ENCODE results near the gene ZNF367. TPM values are rescaled to one million over a fixed set of nuclear protein-coding genes. Genes with fewer than 3 reads are reported as not detected.

The ZNF367 gene
- total RNA-seq, 1 experiment from 2014 or later: 10.1 TPM

GRCh38 chr9:96423322-96423984 is 5.3 kb upstream of the ZNF367 start:
- no peak for TF ChIP-seq CTCF (conservative IDR thresholded peaks at IDR 0.05)
- H2AK5ac ChIP-seq (ENCODE audit: insufficient read length, low read length): no peak overlapping the region
- no peak overlapping the region for H3K18ac ChIP-seq (ENCODE audit: insufficient read length, low read depth, low read length)
- H4K20me1 ChIP-seq (ENCODE audit: control insufficient read depth, insufficient read depth, insufficient read length): no peaks in the 10 kb centered on the region
- no peaks in the 10 kb centered on the region for H3K27me3 ChIP-seq (ENCODE audit: insufficient read depth, low read length)
- H3K27ac ChIP-seq (ENCODE audit: insufficient read length, low read depth, low read length): no peak overlapping the region
- H3K9me3 Mint-ChIP-seq: no peaks in the 10 kb centered on the region
- H3K56ac ChIP-seq (ENCODE audit: insufficient read length, low read depth, low read length): no peak overlapping the region
- H3K9ac ChIP-seq (ENCODE audit: extremely low read depth, insufficient read length, low read length): no peak overlapping the region
- no peak overlapping the region for H4K5ac ChIP-seq (ENCODE audit: insufficient read length, low read depth, low read length)
- H2BK15ac ChIP-seq (ENCODE audit: low read depth, low read length): no peak overlapping the region
- no peaks in the 10 kb centered on the region for H3K79me1 ChIP-seq (ENCODE audit: insufficient read depth, low read depth, low read length, poor library complexity, severe bottlenecking)
- no peak overlapping the region for H4K8ac ChIP-seq (replicated peaks; ENCODE audit: insufficient read length, low read depth, low read length)
- no peak overlapping the region for H3K4ac ChIP-seq (ENCODE audit: low read depth, low read length)
- H2BK120ac ChIP-seq (ENCODE audit: low read depth, low read length, poor library complexity, severe bottlenecking): no peak overlapping the region
- no peaks in the 10 kb centered on the region for H3K27me3 Mint-ChIP-seq (ENCODE audit: low read depth)
- H2BK20ac ChIP-seq (ENCODE audit: low read depth, low read length, poor library complexity, severe bottlenecking): no peak overlapping the region
- H3K4me1 Mint-ChIP-seq: peaks cover 29 to 31% of the 10 kb centered on the region in 2 experiments
- peak; percentile 38 for DNase-seq
- no peak overlapping the region for H3K14ac ChIP-seq (ENCODE audit: insufficient read depth, low read length)
- H3K36me3 Mint-ChIP-seq (ENCODE audit: insufficient read depth in 1 of 3, low read depth in 3 of 3): no peaks in the 10 kb centered on the region
- no peak overlapping the region for H3K4me2 ChIP-seq (ENCODE audit: insufficient read depth, insufficient read length, low read length)
- no peaks in the 10 kb centered on the region for H3K9me3 ChIP-seq (ENCODE audit: control insufficient read depth, low read depth, low read length)
- H3K23ac ChIP-seq (ENCODE audit: insufficient read length, low read depth, low read length): no peak overlapping the region
- WGBS (ENCODE audit: extremely low coverage, insufficient read length, low lambda C conversion rate): no CpG with 5 or more reads among the region's 8 CpGs
- H4K91ac ChIP-seq (ENCODE audit: insufficient read length, low read depth, low read length): no peak overlapping the region
- no peaks in the 10 kb centered on the region for H3K23me2 ChIP-seq (ENCODE audit: insufficient read length, low read depth, low read length, poor library complexity, severe bottlenecking)
- H3K27ac Mint-ChIP-seq: no peak overlapping the region
- H3K4me1 ChIP-seq (ENCODE audit: insufficient read depth, low read length): no peaks in the 10 kb centered on the region; the same call in 1 of the 2 replicates
- no peak overlapping the region for H2BK5ac ChIP-seq (ENCODE audit: insufficient read length, low read length)
- H3T11ph ChIP-seq (ENCODE audit: low read length): no peak overlapping the region
- no peak overlapping the region for H2BK12ac ChIP-seq (ENCODE audit: insufficient read length, low read depth, low read length)
- H3K79me2 ChIP-seq (ENCODE audit: insufficient read depth, low read length): no peaks in the 10 kb centered on the region
- H2AFZ ChIP-seq (ENCODE audit: low read length): no peak overlapping the region
- H3K4me3 Mint-ChIP-seq: no peak overlapping the region

All from H9 (cell line).